Smooth muscle cell (in vitro differentiated cells): ENCODE data around the gene BTBD6. TPM values are rescaled to one million over a fixed set of nuclear protein-coding genes. Genes with fewer than 3 reads are reported as not detected.

ENCODE experiments used
- DNase-seq: peaks from one replicate; lab custom pipeline; 2025; ENCODE audit not compliant: unreplicated experiment; lab: John Stamatoyannopoulos, UW
- H2AFZ ChIP-seq: fragments of 200-600 bp; sonication (generic); 2 replicates; pipeline ENCODE4 v1.6.0; 2016; ENCODE audit warnings: antibody characterized with exemption, low read depth, mild to moderate bottlenecking
- H3F3A ChIP-seq: fragments of 200-600 bp; sonication (generic); 2 replicates; pipeline ENCODE4 v1.6.0; 2017; ENCODE audit warnings: antibody characterized with exemption, low read depth
- H3K27ac ChIP-seq: fragments of 200-600 bp; sonication (generic); 2 replicates; pipeline ENCODE4 v1.5.1; 2016; ENCODE audit warnings: low read depth, mild to moderate bottlenecking
- H3K27me3 ChIP-seq: fragments of 200-600 bp; sonication (generic); 2 replicates; pipeline ENCODE4 v1.6.1; 2016; ENCODE audit warnings: low read depth, mild to moderate bottlenecking
- H3K36me3 ChIP-seq: fragments of 200-600 bp; sonication (generic); 2 replicates; pipeline ENCODE4 v1.5.1; 2016; ENCODE audit warnings: low read depth
- H3K4me1 ChIP-seq: fragments of 200-600 bp; sonication (generic); 2 replicates; pipeline ENCODE4 v1.5.1; 2016; ENCODE audit warnings: low read depth
- H3K4me2 ChIP-seq: fragments of 200-600 bp; sonication (generic); 2 replicates; pipeline ENCODE4 v1.6.0; 2016; ENCODE audit warnings: mild to moderate bottlenecking
- H3K4me3 ChIP-seq: fragments of 200-600 bp; sonication (generic); 2 replicates; pipeline ENCODE4 v1.5.1; 2016; ENCODE audit warnings: mild to moderate bottlenecking
- H3K79me2 ChIP-seq: fragments of 200-600 bp; sonication (generic); 2 replicates; pipeline ENCODE4 v1.6.0; 2016; ENCODE audit warnings: low read depth, mild to moderate bottlenecking
- H3K9ac ChIP-seq: fragments of 200-600 bp; sonication (generic); 2 replicates; pipeline ENCODE4 v1.6.0; 2016; ENCODE audit warnings: low read depth
- H3K9me3 ChIP-seq: fragments of 200-600 bp; sonication (generic); replicated peaks from 2 replicates; pipeline ENCODE4 v1.5.1; 2016; ENCODE audit warnings: low read depth
- H4K20me1 ChIP-seq: fragments of 200-600 bp; sonication (generic); 2 replicates; pipeline ENCODE4 v1.6.0; 2016; ENCODE audit warnings: low read depth
- CTCF ChIP-seq: fragments of 200-600 bp; sonication (generic); IDR thresholded peaks from 2 replicates; pipeline ENCODE4 v1.5.1; 2017; ENCODE audit warnings: borderline replicate concordance, mild to moderate bottlenecking, antibody characterized with exemption; ENCODE audit not compliant: insufficient read depth, poor library complexity, severe bottlenecking
- WGBS: methylation state at CpG from one replicate; pipeline ENCODE4 v1.1.7; 2016; ENCODE audit warnings: low lambda C conversion rate; 5-methylcytosine and 5-hydroxymethylcytosine counted together
- polyA plus RNA-seq: library from polyadenylated mRNA; unstranded; fragments of >200 nt; fragmentation: Nextera tagmentation; extraction: Ambion mirVana; gene quantifications from 2 replicates; pipeline ENCODE4 v1.2.1, GENCODE V29; 2016
- total RNA-seq: library from RNA; depleted of rRNA; stranded (reverse); fragments of >200 nt; gene quantifications from 2 replicates; pipeline ENCODE4 v1.2.3, GENCODE V29; 2014

BTBD6 gene
- total and polyA plus RNA-seq, 2 experiments from 2014 or later, result 27.0 to 40.3 TPM

GRCh38 chr14:105211758-105212089 is 36.6 kb upstream of the BTBD6 start:
- Histone ChIP-seq H3K9me3 (no peaks in the 10 kb centered on the region), H3K4me2 (no peak overlapping the region), H3K4me1 (no peaks in the 10 kb centered on the region), H3K27ac (no peak overlapping the region), H3K4me3 (no peak overlapping the region), H3F3A (no peaks in the 10 kb centered on the region), H4K20me1 (peaks cover 20% of the 10 kb centered on the region), H3K9ac (no peak overlapping the region), H3K36me3 (no peaks in the 10 kb centered on the region), H2AFZ (no peak overlapping the region), H3K27me3 (no peaks in the 10 kb centered on the region), H3K79me2 (no peaks in the 10 kb centered on the region)
- TF ChIP-seq CTCF, result no peak
- no peak for DNase-seq
- 93% methylated on average over 9 of the region's 9 CpGs for WGBS

DNA sequence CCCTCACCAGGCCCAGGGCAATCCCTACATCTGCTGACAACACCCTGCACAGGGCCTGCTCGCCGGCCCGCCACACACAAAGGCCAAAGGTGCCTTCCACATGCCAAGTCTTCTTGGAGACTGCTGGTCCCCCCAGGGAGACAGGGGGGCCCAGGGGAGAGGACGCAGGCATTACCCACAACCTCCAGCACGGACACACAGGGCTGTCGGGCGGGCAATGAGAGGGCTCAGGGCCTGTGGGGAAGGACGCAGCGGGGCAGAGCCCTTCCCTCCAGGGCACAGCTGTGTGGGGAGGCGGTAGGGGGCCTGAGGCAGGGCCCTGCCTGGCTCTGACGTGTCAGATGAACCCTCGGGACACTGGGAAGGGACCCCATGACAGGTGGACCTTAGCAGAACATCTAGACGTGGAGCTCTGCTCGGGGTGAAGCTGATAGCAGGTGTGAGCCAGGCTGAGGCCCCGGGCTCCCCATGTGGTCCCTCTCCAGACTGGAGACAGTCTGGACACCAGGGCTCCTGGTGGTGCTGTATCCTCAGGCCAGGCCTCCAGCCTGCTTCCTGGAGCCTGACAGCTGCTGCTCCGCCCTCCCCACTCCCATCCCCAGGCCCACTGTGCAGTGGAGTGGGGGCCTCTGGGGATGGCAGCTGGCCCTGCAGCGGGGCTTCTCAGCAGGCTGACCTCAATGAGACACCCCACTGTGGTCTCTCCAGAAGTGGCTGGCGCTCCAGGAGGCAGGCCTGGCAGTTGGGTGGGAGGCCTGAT is 35.6 kb upstream of the BTBD6 start:
- no peak for DNase-seq
- no peaks in the 10 kb centered on the region for H3K4me1 ChIP-seq
- no peak overlapping the region for H3K4me3 ChIP-seq
- H3K27ac ChIP-seq, result no peak overlapping the region
- H3F3A ChIP-seq, result no peaks in the 10 kb centered on the region
- peaks cover 20% of the 10 kb centered on the region for H4K20me1 ChIP-seq
- H3K9ac ChIP-seq, result no peak overlapping the region
- H3K9me3 ChIP-seq, result no peaks in the 10 kb centered on the region
- no peak overlapping the region for H2AFZ ChIP-seq
- no peak overlapping the region for H3K4me2 ChIP-seq
- H3K27me3 ChIP-seq, result no peaks in the 10 kb centered on the region
- 97% methylated on average over 18 of the region's 18 CpGs for WGBS
- H3K36me3 ChIP-seq, result no peaks in the 10 kb centered on the region
- TF ChIP-seq CTCF, result no peak
- H3K79me2 ChIP-seq, result no peaks in the 10 kb centered on the region

- H3K36me3 ChIP-seq, result no peaks in the 10 kb centered on the region
- H3K4me2 ChIP-seq, result no peak overlapping the region
- no peaks in the 10 kb centered on the region for H3K9me3 ChIP-seq
- H3F3A ChIP-seq, result no peaks in the 10 kb centered on the region
- DNase-seq, result no peak
- no peak for TF ChIP-seq CTCF
- H4K20me1 ChIP-seq, result peaks cover 20% of the 10 kb centered on the region
- no peaks in the 10 kb centered on the region for H3K4me1 ChIP-seq
- H3K79me2 ChIP-seq, result no peaks in the 10 kb centered on the region
- no peak overlapping the region for H3K4me3 ChIP-seq
- no peak overlapping the region for H3K27ac ChIP-seq
- no peak overlapping the region for H2AFZ ChIP-seq
- no peaks in the 10 kb centered on the region for H3K27me3 ChIP-seq
- no peak overlapping the region for H3K9ac ChIP-seq
- WGBS, result 97% methylated on average over 10 of the region's 10 CpGs
These were observed 35.0 kb upstream of the BTBD6 start for GRCh38 chr14:105213361-105213760.

GRCh38 chr14:105214324-105214915 is 33.9 kb upstream of the BTBD6 start:
- H3K27me3 ChIP-seq, result no peaks in the 10 kb centered on the region
- H3K79me2 ChIP-seq, result no peaks in the 10 kb centered on the region
- H4K20me1 ChIP-seq, result peaks cover 20% of the 10 kb centered on the region
- H3F3A ChIP-seq, result no peaks in the 10 kb centered on the region
- no peaks in the 10 kb centered on the region for H3K36me3 ChIP-seq
- TF ChIP-seq CTCF, result no peak
- H3K9ac ChIP-seq, result no peak overlapping the region
- no peak overlapping the region for H3K4me2 ChIP-seq
- WGBS, result 95% methylated on average over 14 of the region's 14 CpGs
- H3K9me3 ChIP-seq, result no peaks in the 10 kb centered on the region
- no peak overlapping the region for H3K27ac ChIP-seq
- no peak for DNase-seq
- H2AFZ ChIP-seq, result no peak overlapping the region
- H3K4me1 ChIP-seq, result no peaks in the 10 kb centered on the region
- no peak overlapping the region for H3K4me3 ChIP-seq
